Duodenal mucosa (tissue), 2 donors: ENCODE results near the gene MAPK8IP3.

Experiments used
- H3K27ac ChIP-seq: one replicate; pipeline ENCODE4 v1.7.0; 2013; ENCODE audit warnings: low read depth, low read length
- H3K27me3 ChIP-seq, 2 donors: one replicate each; pipeline ENCODE4 v1.7.0; 2013; ENCODE audit warnings: low read length in 2 of 2, control low read depth in 1 of 2; ENCODE audit not compliant: insufficient read depth in 2 of 2, control insufficient read depth in 1 of 2
- H3K36me3 ChIP-seq, 2 donors: one replicate each; pipeline ENCODE4 v1.7.0; 2013; ENCODE audit warnings: low read length in 2 of 2, control low read depth in 1 of 2; ENCODE audit not compliant: insufficient read depth in 2 of 2, control insufficient read depth in 1 of 2
- H3K4me1 ChIP-seq, 2 donors: one replicate each; pipeline ENCODE4 v1.7.0; 2013; ENCODE audit warnings: low read length in 2 of 2, control low read depth in 1 of 2; ENCODE audit not compliant: insufficient read depth in 2 of 2, control insufficient read depth in 1 of 2
- H3K4me3 ChIP-seq, 2 donors: one replicate each; pipeline ENCODE4 v1.7.0; 2013; ENCODE audit warnings: low read length in 2 of 2, low read depth in 1 of 2
- H3K9ac ChIP-seq, 2 donors: one replicate each; pipeline ENCODE4 v1.7.0; 2013; ENCODE audit warnings: low read length in 2 of 2, low read depth in 1 of 2
- H3K9me3 ChIP-seq, 2 donors: one replicate each; pipeline ENCODE4 v1.7.0; 2013; ENCODE audit warnings: low read length in 2 of 2, control low read depth in 1 of 2; ENCODE audit not compliant: control insufficient read depth in 1 of 2

Gene MAPK8IP3

DNA sequence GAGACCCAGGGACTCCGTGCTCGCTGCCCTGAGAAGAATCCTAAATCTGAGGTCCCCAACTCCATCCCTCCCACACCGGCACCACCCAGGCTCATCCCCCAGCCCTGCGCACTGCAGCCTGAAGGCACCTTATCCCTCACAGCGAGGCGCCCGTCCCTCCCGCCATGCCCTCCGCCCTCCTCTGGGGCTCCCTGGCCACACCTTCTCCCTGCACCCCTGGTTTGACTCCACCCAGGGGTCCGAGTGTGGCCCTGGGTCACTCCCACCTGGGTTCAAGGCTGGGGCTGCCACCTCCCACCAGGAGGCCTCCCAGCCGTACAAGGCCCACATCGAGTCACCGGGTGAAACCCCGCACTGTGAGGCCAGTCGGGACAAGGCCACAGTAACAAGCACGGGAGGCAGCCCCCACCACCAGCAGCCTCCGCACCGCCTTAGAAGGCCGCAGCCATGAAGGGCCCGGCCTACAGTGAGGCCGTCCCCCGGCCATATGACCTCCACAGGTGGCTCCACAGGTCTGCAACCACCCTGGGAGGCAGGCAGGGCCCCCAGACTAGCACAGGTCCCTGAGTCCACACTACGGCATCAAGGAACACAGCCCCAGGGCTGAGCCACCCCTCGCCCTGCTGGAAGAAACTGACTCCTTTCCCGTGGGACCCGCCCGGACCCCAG is 112.3 kb downstream of the MAPK8IP3 start:
- Histone ChIP-seq H3K4me1 (no peaks in the 10 kb centered on the region), H3K9ac (no peak overlapping the region), H3K27me3 (no peaks in the 10 kb centered on the region), H3K4me3 (no peak overlapping the region), H3K9me3 (no peaks in the 10 kb centered on the region), H3K27ac (no peak overlapping the region), H3K36me3 (peaks cover 25 to 73% of the 10 kb centered on the region in 2 donors)

DNA sequence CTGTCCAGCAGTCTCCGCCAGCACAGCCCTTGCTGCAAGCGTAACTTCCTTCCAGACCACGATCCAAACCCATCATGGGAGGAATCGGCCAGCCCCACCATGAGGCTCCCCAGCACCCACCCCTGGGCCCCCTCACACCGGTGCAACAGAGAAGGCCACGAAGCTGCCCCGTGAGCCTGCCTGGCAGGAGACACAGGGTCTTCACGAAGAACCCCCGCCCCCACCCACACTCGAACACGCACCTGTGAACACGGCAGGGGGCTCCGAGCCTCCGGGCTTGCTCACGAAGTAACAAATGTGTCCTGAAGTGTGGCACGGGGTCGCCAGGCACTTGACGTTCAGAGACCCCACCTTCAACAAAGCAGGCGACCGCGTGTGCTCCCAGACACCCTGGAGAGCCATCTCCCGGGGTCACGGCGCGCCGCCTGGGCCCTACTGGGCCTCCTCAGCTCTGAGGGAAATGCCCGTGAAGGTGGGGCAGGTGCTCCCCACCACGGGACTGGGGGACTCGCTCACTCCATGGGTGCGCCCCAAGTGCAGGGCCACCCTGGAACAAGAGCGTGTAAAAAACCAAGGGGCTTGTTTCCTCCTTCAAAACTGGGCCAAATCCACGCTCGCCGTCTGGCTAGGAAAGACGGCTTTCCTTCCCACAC is 113.0 kb downstream of the MAPK8IP3 start:
- no peak overlapping the region for H3K27ac ChIP-seq
- no peaks in the 10 kb centered on the region for H3K27me3 ChIP-seq
- H3K4me3 ChIP-seq = no peak overlapping the region
- peaks cover 0 to 2% of the 10 kb centered on the region in 2 donors for H3K4me1 ChIP-seq
- H3K9ac ChIP-seq = no peak overlapping the region
- no peaks in the 10 kb centered on the region for H3K9me3 ChIP-seq
- H3K36me3 ChIP-seq = peaks cover 25 to 70% of the 10 kb centered on the region in 2 donors

DNA sequence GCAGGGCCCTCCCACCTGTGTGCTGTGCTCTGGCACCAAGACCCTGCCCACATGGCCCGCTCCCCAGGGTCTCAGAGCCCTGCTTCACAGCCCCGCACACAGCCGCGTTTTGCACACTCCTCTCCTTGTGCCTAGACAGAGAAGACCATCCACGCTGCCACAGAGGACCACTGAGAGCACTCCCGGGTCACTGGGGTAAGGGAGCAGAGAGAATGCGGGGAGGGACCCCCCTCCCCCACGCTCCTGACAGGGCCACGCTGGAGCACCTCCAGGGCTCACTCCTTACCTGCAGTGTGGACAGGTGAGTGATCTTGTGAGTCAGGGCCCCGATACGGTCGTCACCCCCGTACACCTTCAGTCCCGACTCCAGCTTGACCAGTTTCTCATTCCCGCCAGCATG is 113.6 kb downstream of the MAPK8IP3 start:
- Histone ChIP-seq H3K4me3 (no peak overlapping the region), H3K27me3 (no peaks in the 10 kb centered on the region), H3K9ac (no peak overlapping the region), H3K27ac (no peak overlapping the region), H3K36me3 (peaks cover 25 to 70% of the 10 kb centered on the region in 2 donors), H3K9me3 (no peaks in the 10 kb centered on the region), H3K4me1 (peaks cover 0 to 8% of the 10 kb centered on the region in 2 donors)
